Caco-2 (cell line): ENCODE results near the gene UTY. TPM values are rescaled to one million over a fixed set of nuclear protein-coding genes. Genes with fewer than 3 reads are reported as not detected.

Experiments
- BruUV-seq: library from RNA; stranded (reverse); fragments of 400-500 nt; replicated peaks from 2 replicates; lab custom pipeline; 2021; lab: Mats Ljungman, UMichigan
- CTCF ChIA-PET: fragments of 300-600 bp; sonication (Branson Sonifier 250); formaldehyde crosslinking; loops from one replicate; lab custom pipeline; 2022; ENCODE audit warnings: antibody characterized with exemption; lab: Charles Lee
- POLR2A ChIA-PET: fragments of 300-600 bp; sonication (Branson Sonifier 250); formaldehyde crosslinking; loops from one replicate; lab custom pipeline; 2022; ENCODE audit warnings: antibody characterized with exemption; lab: Charles Lee
- DNase-seq, 2 experiments: peaks; one replicate each; pipeline versions ENCODE4 v3.0.0 to v3.0.0-alpha.2; 2020 to 2022
- H3K27me3 ChIP-seq: replicated peaks from 2 replicates; pipeline ENCODE4 v1.6.0; 2011; ENCODE audit warnings: low read length; ENCODE audit not compliant: control insufficient read depth, insufficient read depth
- H3K36me3 ChIP-seq: 2 replicates; pipeline ENCODE4 v1.5.1; 2011; ENCODE audit warnings: low read length; ENCODE audit not compliant: control insufficient read depth, insufficient read depth
- H3K4me1 ChIP-seq: fragments of 250-450 bp; sonication (Bioruptor Pico); 2 replicates; pipeline ENCODE4 v1.5.1; 2020; ENCODE audit warnings: mild to moderate bottlenecking
- H3K4me3 ChIP-seq: 2 replicates; pipeline ENCODE4 v1.5.1; 2011; ENCODE audit warnings: low read depth, mild to moderate bottlenecking, control low read depth, low read length
- H3K9me3 ChIP-seq: fragments of 250-450 bp; sonication (Bioruptor Pico); 2 replicates; pipeline ENCODE4 v1.5.1; 2020; ENCODE audit warnings: mild to moderate bottlenecking, moderate library complexity
- H3K27ac Mint-ChIP-seq: one replicate; pipeline ENCODE4 v1.8.0; 2022; ENCODE audit warnings: mixed read lengths; ENCODE audit not compliant: unreplicated experiment
- H3K27me3 Mint-ChIP-seq: one replicate; pipeline ENCODE4 v1.8.0; 2022; ENCODE audit warnings: mixed read lengths; ENCODE audit not compliant: insufficient read depth, unreplicated experiment
- H3K36me3 Mint-ChIP-seq: one replicate; pipeline ENCODE4 v1.8.0; 2022; ENCODE audit warnings: mild to moderate bottlenecking, mixed read lengths; ENCODE audit not compliant: insufficient read depth, unreplicated experiment
- H3K4me1 Mint-ChIP-seq: one replicate; pipeline ENCODE4 v1.8.0; 2022; ENCODE audit warnings: low read depth, mixed read lengths; ENCODE audit not compliant: unreplicated experiment
- H3K4me3 Mint-ChIP-seq: one replicate; pipeline ENCODE4 v1.8.0; 2022; ENCODE audit warnings: mild to moderate bottlenecking, moderate library complexity, mixed read lengths; ENCODE audit not compliant: unreplicated experiment
- H3K9me3 Mint-ChIP-seq: one replicate; pipeline ENCODE4 v1.8.0; 2022; ENCODE audit warnings: mixed read lengths; ENCODE audit not compliant: unreplicated experiment
- intact Hi-C: fragments of 100-400 bp; cut with micrococcal nuclease; formaldehyde crosslinking; loops from one replicate; pipeline ENCODE4 v1.10.0; 2022; ENCODE audit not compliant: unreplicated experiment
- total RNA-seq: library from RNA; stranded (reverse); gene quantifications from 2 replicates; pipeline ENCODE4 v1.2.3, GENCODE V29; 2022
- TF ChIP-seq, protein P1 (sequence below), 2 experiments: fragments of 200-600 bp in 1 of 2; IDR thresholded peaks; 1 replicate in 1 of 2; 2 replicates in 1 of 2; pipeline versions ENCODE4 v1.5.1 to v1.8.0; 2011 to 2022; ENCODE audit warnings: antibody characterized with exemption in 1 of 2, control low read depth in 1 of 2, inconsistent platforms in 1 of 2, low read depth in 1 of 2, low read length in 1 of 2, mild to moderate bottlenecking in 1 of 2, moderate library complexity in 1 of 2; ENCODE audit not compliant: insufficient read depth in 1 of 2, severe bottlenecking in 1 of 2, unreplicated experiment in 1 of 2

Gene UTY
- total RNA-seq, 1 experiment from 2014 or later: not detected

- H3K27me3 Mint-ChIP-seq: no peaks in the 10 kb centered on the region
- TF ChIP-seq, protein P1, sequence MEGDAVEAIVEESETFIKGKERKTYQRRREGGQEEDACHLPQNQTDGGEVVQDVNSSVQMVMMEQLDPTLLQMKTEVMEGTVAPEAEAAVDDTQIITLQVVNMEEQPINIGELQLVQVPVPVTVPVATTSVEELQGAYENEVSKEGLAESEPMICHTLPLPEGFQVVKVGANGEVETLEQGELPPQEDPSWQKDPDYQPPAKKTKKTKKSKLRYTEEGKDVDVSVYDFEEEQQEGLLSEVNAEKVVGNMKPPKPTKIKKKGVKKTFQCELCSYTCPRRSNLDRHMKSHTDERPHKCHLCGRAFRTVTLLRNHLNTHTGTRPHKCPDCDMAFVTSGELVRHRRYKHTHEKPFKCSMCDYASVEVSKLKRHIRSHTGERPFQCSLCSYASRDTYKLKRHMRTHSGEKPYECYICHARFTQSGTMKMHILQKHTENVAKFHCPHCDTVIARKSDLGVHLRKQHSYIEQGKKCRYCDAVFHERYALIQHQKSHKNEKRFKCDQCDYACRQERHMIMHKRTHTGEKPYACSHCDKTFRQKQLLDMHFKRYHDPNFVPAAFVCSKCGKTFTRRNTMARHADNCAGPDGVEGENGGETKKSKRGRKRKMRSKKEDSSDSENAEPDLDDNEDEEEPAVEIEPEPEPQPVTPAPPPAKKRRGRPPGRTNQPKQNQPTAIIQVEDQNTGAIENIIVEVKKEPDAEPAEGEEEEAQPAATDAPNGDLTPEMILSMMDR (IDR thresholded peaks at IDR 0.05; ENCODE audit: insufficient read depth in 1 of 2, low read depth in 1 of 2, low read length in 1 of 2, severe bottlenecking in 1 of 2, unreplicated experiment in 1 of 2): no peak
- no TSS peak for BruUV-seq
- H3K36me3 Mint-ChIP-seq: no peaks in the 10 kb centered on the region
- Histone ChIP-seq H3K27me3 (no peaks in the 10 kb centered on the region), H3K36me3 (no peaks in the 10 kb centered on the region), H3K4me1 (no peaks in the 10 kb centered on the region), H3K4me3 (no peak overlapping the region), H3K9me3 (no peaks in the 10 kb centered on the region)
- CTCF ChIA-PET: no interaction called here
- intact Hi-C loops: no loop called here
- H3K27ac Mint-ChIP-seq: no peak overlapping the region
- no peaks in the 10 kb centered on the region for H3K4me1 Mint-ChIP-seq
- H3K4me3 Mint-ChIP-seq: no peak overlapping the region
- H3K9me3 Mint-ChIP-seq: no peaks in the 10 kb centered on the region
- DNase-seq: no peak
- POLR2A ChIA-PET: no interaction called here
Observed at GRCh38 chrY:13398876-13399275, 81.0 kb downstream of the UTY start.

GRCh38 chrY:13381110-13381683 lies 98.6 kb downstream of the UTY start:
- Histone ChIP-seq H3K27me3 (no peaks in the 10 kb centered on the region), H3K36me3 (no peaks in the 10 kb centered on the region), H3K4me3 (no peak overlapping the region), H3K4me1 (no peaks in the 10 kb centered on the region), H3K9me3 (no peaks in the 10 kb centered on the region)
- Mint-ChIP-seq H3K27me3 (no peaks in the 10 kb centered on the region), H3K4me3 (no peak overlapping the region), H3K9me3 (no peaks in the 10 kb centered on the region), H3K27ac (no peak overlapping the region), H3K4me1 (no peaks in the 10 kb centered on the region), H3K36me3 (no peaks in the 10 kb centered on the region)
- CTCF ChIA-PET: no interaction called here
- BruUV-seq: no TSS peak
- intact Hi-C loops: no loop called here
- POLR2A ChIA-PET: no interaction called here
- DNase-seq: no peak
- TF ChIP-seq, protein P1 (IDR thresholded peaks at IDR 0.05; ENCODE audit: insufficient read depth in 1 of 2, low read depth in 1 of 2, low read length in 1 of 2, severe bottlenecking in 1 of 2, unreplicated experiment in 1 of 2): no peak

DNA sequence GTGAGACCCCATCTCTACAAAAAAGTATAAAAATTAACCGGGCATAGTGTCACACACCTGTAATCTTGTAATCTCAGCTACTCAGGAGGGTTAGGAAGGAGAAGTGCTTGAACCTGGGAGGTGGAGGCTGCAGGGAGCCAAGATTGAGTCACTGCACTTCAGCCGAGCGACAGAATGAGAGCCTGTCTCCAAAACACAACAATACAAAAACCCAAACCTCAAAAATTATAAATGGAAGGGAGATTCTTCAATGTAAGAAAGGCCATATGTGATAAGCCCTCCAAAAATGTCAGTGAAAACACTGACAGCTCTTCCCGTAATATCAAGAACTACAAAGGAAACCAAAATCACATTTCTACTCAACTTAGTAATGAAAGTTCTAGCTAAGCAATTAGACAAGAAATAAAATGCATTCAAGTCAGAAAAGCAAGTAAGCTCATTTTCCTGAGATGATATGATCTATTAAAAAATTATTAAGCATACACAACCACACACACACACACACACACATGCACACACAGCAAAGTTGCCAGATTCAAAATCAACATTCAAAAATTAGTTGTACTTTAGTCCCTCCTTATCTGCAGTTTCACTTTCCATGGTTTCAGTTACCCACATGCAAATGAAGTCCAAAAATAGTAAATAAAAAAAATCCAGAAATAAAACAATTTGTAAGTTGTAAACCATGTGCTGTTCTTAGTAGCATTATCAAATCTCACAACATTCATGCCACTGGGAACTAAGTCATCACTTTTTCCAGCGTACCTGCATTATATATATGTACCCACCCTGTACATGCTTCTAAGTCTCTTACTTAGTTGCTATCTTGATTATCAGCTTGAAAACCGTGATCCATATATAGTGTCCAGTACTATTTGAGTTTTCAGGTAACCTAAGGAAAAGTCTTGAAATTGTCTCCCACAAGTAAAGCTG lies 108.7 kb downstream of the UTY start:
- Mint-ChIP-seq H3K36me3 (no peaks in the 10 kb centered on the region), H3K27me3 (no peaks in the 10 kb centered on the region), H3K4me1 (no peaks in the 10 kb centered on the region), H3K4me3 (no peak overlapping the region), H3K27ac (no peak overlapping the region), H3K9me3 (no peaks in the 10 kb centered on the region)
- H3K4me3 ChIP-seq: no peak overlapping the region
- H3K4me1 ChIP-seq: no peaks in the 10 kb centered on the region
- no peaks in the 10 kb centered on the region for H3K27me3 ChIP-seq
- ChIA-PET POLR2A (no interaction called here), CTCF (no interaction called here)
- H3K9me3 ChIP-seq: no peaks in the 10 kb centered on the region
- intact Hi-C loops: no loop called here
- no peak for DNase-seq
- TF ChIP-seq, protein P1 (IDR thresholded peaks at IDR 0.05; ENCODE audit: insufficient read depth in 1 of 2, low read depth in 1 of 2, low read length in 1 of 2, severe bottlenecking in 1 of 2, unreplicated experiment in 1 of 2): no peak
- no peaks in the 10 kb centered on the region for H3K36me3 ChIP-seq
- no TSS peak for BruUV-seq
